OCI-LY7 (cell line): ENCODE data around the gene MAN1A1. TPM values are rescaled to one million over a fixed set of nuclear protein-coding genes. Genes with fewer than 3 reads are reported as not detected.

ENCODE experiments used
- BruUV-seq: library from RNA; stranded (reverse); fragments of 400-500 nt; replicated peaks from 2 replicates; lab custom pipeline; 2021; lab: Mats Ljungman, UMichigan
- CTCF ChIA-PET: fragments of 300-600 bp; sonication (Branson Sonifier 250); formaldehyde crosslinking; loops from one replicate; lab custom pipeline; 2022; ENCODE audit warnings: antibody characterized with exemption; ENCODE audit not compliant: unreplicated experiment; lab: Charles Lee
- POLR2A ChIA-PET: fragments of 300-600 bp; sonication (Branson Sonifier 250); formaldehyde crosslinking; loops from one replicate; lab custom pipeline; 2022; ENCODE audit warnings: antibody characterized with exemption; lab: Charles Lee
- DNase-seq: peaks from one replicate; pipeline ENCODE4 v3.0.0-alpha.2; 2015; ENCODE audit warnings: low spot score
- H2AFZ ChIP-seq: fragments of 200-600 bp; sonication (generic), shearing (Covaris generic); 2 replicates; pipeline ENCODE4 v1.6.1; 2014; ENCODE audit warnings: mild to moderate bottlenecking, antibody characterized with exemption, low read length, moderate library complexity
- H3K27ac ChIP-seq: fragments of 200-600 bp; sonication (generic); 2 replicates; pipeline ENCODE4 v1.5.1; 2014; ENCODE audit warnings: mixed run types, low read depth, mild to moderate bottlenecking, moderate library complexity, low read length, inconsistent platforms; ENCODE audit not compliant: poor library complexity, severe bottlenecking
- H3K36me3 ChIP-seq: fragments of 200-600 bp; sonication (generic); 2 replicates; pipeline ENCODE4 v1.6.1; 2014; ENCODE audit warnings: mild to moderate bottlenecking, antibody characterized with exemption, low read length, moderate library complexity, mixed read lengths; ENCODE audit not compliant: insufficient read depth
- H3K4me1 ChIP-seq: fragments of 200-600 bp; sonication (generic); 2 replicates; pipeline ENCODE4 v1.5.1; 2014; ENCODE audit warnings: mild to moderate bottlenecking, low read length; ENCODE audit not compliant: insufficient read depth, poor library complexity, severe bottlenecking
- H3K4me2 ChIP-seq: fragments of 200-600 bp; sonication (generic); 2 replicates; pipeline ENCODE4 v1.6.1; 2014; ENCODE audit warnings: mild to moderate bottlenecking, low read length
- H3K4me3 ChIP-seq: fragments of 200-600 bp; sonication (generic); 2 replicates; pipeline ENCODE4 v1.5.1; 2014; ENCODE audit warnings: mild to moderate bottlenecking, low read depth, low read length; ENCODE audit not compliant: poor library complexity, severe bottlenecking
- H3K79me2 ChIP-seq: fragments of 200-600 bp; sonication (generic); 2 replicates; pipeline ENCODE4 v1.6.1; 2016; ENCODE audit warnings: low read depth, mild to moderate bottlenecking, low read length, moderate library complexity, mixed read lengths; ENCODE audit not compliant: insufficient read depth
- H3K9me2 ChIP-seq: fragments of 200-600 bp; sonication (generic); 2 replicates; pipeline ENCODE4 v1.6.1; 2016; ENCODE audit warnings: mild to moderate bottlenecking, low read length, mixed read lengths; ENCODE audit not compliant: insufficient read depth
- H3K9me3 ChIP-seq: fragments of 200-600 bp; sonication (generic); 2 replicates; pipeline ENCODE4 v1.6.1; 2014; ENCODE audit warnings: mild to moderate bottlenecking, mixed run types, low read length, mixed read lengths
- H4K20me1 ChIP-seq: fragments of 200-600 bp; sonication (generic); 2 replicates; pipeline ENCODE4 v1.6.1; 2014; ENCODE audit warnings: mild to moderate bottlenecking, antibody characterized with exemption, low read length, moderate library complexity, mixed read lengths; ENCODE audit not compliant: insufficient read depth
- CTCF ChIP-seq: fragments of 200-600 bp; sonication (generic); conservative IDR thresholded peaks from 2 replicates; pipeline ENCODE4 v1.5.1; 2014; ENCODE audit warnings: mild to moderate bottlenecking, antibody characterized with exemption, low read length, moderate library complexity, mixed read lengths
- EZH2phosphoT487 ChIP-seq: fragments of 200-600 bp; sonication (generic); IDR thresholded peaks from 2 replicates; pipeline ENCODE4 v1.6.1; 2018; ENCODE audit warnings: low read depth, borderline replicate concordance, mild to moderate bottlenecking, mixed run types, antibody characterized with exemption, low read length, moderate library complexity, mixed read lengths
- intact Hi-C: fragments of 100-400 bp; cut with micrococcal nuclease; formaldehyde crosslinking; loops from one replicate; pipeline ENCODE4 v1.10.0; 2022; ENCODE audit not compliant: unreplicated experiment
- total RNA-seq, 2 experiments: library from RNA; depleted of rRNA in 1 of 2; stranded (reverse); fragments of >200 nt in 1 of 2; shearing (Covaris generic) in 1 of 2; gene quantifications; 2 replicates each; pipeline ENCODE4 v1.2.3, GENCODE V29; 2014 to 2022

The MAN1A1 gene
- total RNA-seq, 2 experiments from 2014 or later: 72.4 to 74.3 TPM

DNA sequence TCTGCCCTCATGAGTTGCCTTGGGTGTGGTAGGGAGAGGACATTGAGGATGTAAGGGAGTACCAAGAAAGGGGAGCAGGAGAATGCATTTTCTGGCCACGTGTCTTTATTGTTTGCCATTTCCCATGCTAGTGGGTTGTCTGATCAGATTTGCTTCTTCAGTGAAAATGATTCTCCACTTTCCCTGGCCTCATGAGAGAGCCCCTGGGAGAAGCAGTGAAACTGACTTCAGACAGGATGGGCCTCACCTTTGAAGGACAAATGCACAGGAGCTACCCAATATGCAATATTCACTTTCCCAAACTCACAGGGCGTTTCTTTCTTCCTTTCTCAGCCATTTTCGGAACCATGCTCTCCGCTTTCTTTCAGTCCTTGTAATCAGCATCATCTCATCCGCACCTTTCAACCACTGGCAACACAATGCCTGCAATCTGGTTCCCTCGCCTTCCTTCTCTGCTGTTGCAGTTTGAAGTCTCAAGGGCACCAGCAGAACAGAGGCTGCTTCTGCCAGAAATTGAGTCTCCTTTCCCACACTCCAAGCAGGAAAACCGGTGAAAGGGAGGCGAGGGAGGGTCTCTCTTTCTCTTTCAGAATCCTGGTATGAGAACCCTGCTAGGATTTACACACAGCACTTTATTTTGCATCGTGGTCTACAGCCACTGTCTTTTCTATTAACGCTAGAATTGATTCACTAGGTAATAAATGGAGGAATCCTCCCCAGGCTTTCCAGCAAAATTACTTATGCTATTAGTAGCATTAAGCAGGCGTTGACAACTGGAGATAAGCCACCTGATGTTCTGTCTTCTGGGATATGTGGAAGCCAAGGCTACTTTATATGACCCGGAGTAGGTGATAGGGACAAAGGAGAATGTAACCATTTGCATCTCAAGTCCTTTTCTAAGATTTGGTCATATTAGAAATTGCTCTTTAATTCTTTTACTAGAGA lies 209.1 kb downstream of the MAN1A1 start:
- Histone ChIP-seq H3K27ac (no peak overlapping the region), H3K36me3 (no peaks in the 10 kb centered on the region), H2AFZ (no peak overlapping the region), H3K79me2 (no peaks in the 10 kb centered on the region), H4K20me1 (no peaks in the 10 kb centered on the region), H3K4me1 (no peaks in the 10 kb centered on the region), H3K9me2 (no peaks in the 10 kb centered on the region), H3K9me3 (no peaks in the 10 kb centered on the region), H3K4me2 (no peak overlapping the region), H3K4me3 (no peak overlapping the region)
- ChIA-PET CTCF (no interaction called here), POLR2A (interaction anchor here (0.7 kb wide), 1 partner anchor 13 kb away, joined by 3 read pairs; no protein-coding TSS in a partner anchor)
- no TSS peak for BruUV-seq
- no peak for DNase-seq
- TF ChIP-seq CTCF (no peak), EZH2phosphoT487 (no peak)
- intact Hi-C loops: no loop called here

DNA sequence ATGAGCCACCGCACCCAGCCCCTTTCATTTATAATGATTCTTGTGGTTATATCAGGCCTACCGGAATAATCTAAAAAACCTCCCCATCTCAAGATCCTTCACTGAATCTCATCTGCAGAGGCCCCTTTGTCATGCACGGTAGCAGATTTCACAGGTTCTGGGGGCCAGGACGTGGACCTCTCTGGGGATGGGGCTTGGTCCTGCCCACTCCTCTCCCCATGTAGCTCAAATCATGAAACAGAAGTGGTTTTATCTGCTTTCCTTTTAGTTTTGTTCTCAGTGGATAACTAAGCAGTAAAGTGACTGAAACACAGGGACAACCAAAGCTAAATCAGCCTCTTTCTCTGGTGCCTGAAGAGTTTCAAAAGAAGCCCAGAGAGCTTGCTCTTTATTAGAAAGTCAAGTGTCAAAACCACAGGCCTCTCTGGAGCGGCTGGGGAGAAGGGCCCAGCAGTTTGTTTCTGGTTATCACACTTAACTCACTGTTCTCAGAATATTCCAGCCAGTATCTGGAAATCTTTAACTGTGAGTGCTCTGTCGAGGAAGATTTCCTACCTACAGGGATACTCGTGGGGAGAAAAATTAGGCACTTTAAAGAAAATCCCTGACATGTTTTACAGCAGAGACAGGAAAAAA lies 210.5 kb downstream of the MAN1A1 start:
- Histone ChIP-seq H3K4me1 (no peaks in the 10 kb centered on the region), H4K20me1 (no peaks in the 10 kb centered on the region), H3K27ac (no peak overlapping the region), H3K4me2 (no peak overlapping the region), H3K9me3 (no peaks in the 10 kb centered on the region), H3K9me2 (no peaks in the 10 kb centered on the region), H2AFZ (no peak overlapping the region), H3K4me3 (no peak overlapping the region), H3K36me3 (no peaks in the 10 kb centered on the region), H3K79me2 (no peaks in the 10 kb centered on the region)
- intact Hi-C loops: no loop called here
- BruUV-seq: no TSS peak
- TF ChIP-seq EZH2phosphoT487 (no peak), CTCF (no peak)
- no peak for DNase-seq
- ChIA-PET CTCF (no interaction called here), POLR2A (no interaction called here)
